ENCODE results near the gene ESAM.

ESAM gene

GRCh38 chr11:124762105-124762623 lies at the start of gene ESAM:
Gene ESAM, minus strand, starts transcription at chr11:124762290. Its CDS starts 136 bp downstream, at chr11:124762154.
- in situ Hi-C loops (cut with HindIII; ENCODE audit: low sequenced_read_pairs): no loop called here

GRCh38 chr11:124811399-124812125 lies 49.5 kb upstream of the ESAM start:
- in situ Hi-C loops (cut with HindIII; ENCODE audit: low sequenced_read_pairs): no loop called here

GRCh38 chr11:124807660-124808270 lies 45.7 kb upstream of the ESAM start:
- in situ Hi-C loops (cut with HindIII; ENCODE audit: low sequenced_read_pairs): no loop called here

GRCh38 chr11:124807201-124807600 lies 45.1 kb upstream of the ESAM start:
- in situ Hi-C loops (cut with HindIII; ENCODE audit: low sequenced_read_pairs): no loop called here

GRCh38 chr11:124804884-124805283 lies 42.8 kb upstream of the ESAM start:
- in situ Hi-C loops (cut with HindIII; ENCODE audit: low sequenced_read_pairs): no loop called here

- in situ Hi-C loops (cut with HindIII; ENCODE audit: low sequenced_read_pairs): no loop called here
Measured at GRCh38 chr11:124801636-124802312, 39.7 kb upstream of the ESAM start.

GRCh38 chr11:124801014-124801413 lies 38.9 kb upstream of the ESAM start:
- in situ Hi-C loops (cut with HindIII; ENCODE audit: low sequenced_read_pairs): no loop called here

GRCh38 chr11:124800226-124800929 lies 38.3 kb upstream of the ESAM start, which contains the start of gene MSANTD2:
Gene MSANTD2, minus strand, starts transcription at chr11:124800406. Its CDS starts 26 bp downstream, at chr11:124800380.
- in situ Hi-C loops (cut with HindIII; ENCODE audit: low sequenced_read_pairs): no loop called here

GRCh38 chr11:124799348-124800225 lies 37.5 kb upstream of the ESAM start:
- in situ Hi-C loops (cut with HindIII; ENCODE audit: low sequenced_read_pairs): no loop called here

- in situ Hi-C loops (cut with HindIII; ENCODE audit: low sequenced_read_pairs): no loop called here
Measured at GRCh38 chr11:124798991-124799347, 36.9 kb upstream of the ESAM start.

- in situ Hi-C loops (cut with HindIII; ENCODE audit: low sequenced_read_pairs): no loop called here
Measured at GRCh38 chr11:124796312-124796711, 34.2 kb upstream of the ESAM start.

- in situ Hi-C loops (cut with HindIII; ENCODE audit: low sequenced_read_pairs): no loop called here
Measured at GRCh38 chr11:124793466-124794278, 31.6 kb upstream of the ESAM start.

GRCh38 chr11:124791626-124792341 lies 29.7 kb upstream of the ESAM start:
- in situ Hi-C loops (cut with HindIII; ENCODE audit: low sequenced_read_pairs): no loop called here

- in situ Hi-C loops (cut with HindIII; ENCODE audit: low sequenced_read_pairs): no loop called here
Measured at GRCh38 chr11:124788521-124788920, 26.4 kb upstream of the ESAM start.

GRCh38 chr11:124784051-124784450 lies 22.0 kb upstream of the ESAM start:
- in situ Hi-C loops (cut with HindIII; ENCODE audit: low sequenced_read_pairs): no loop called here

- in situ Hi-C loops (cut with HindIII; ENCODE audit: low sequenced_read_pairs): no loop called here
Measured at GRCh38 chr11:124783002-124783401, 20.9 kb upstream of the ESAM start.

- in situ Hi-C loops (cut with HindIII; ENCODE audit: low sequenced_read_pairs): no loop called here
Measured at GRCh38 chr11:124779568-124779967, 17.5 kb upstream of the ESAM start.

- in situ Hi-C loops (cut with HindIII; ENCODE audit: low sequenced_read_pairs): no loop called here
Measured at GRCh38 chr11:124778281-124778680, 16.2 kb upstream of the ESAM start.

Data from DLD1 (cell line).